Stimulated activated CD8-positive, alpha-beta memory T cell treated with anti-CD3 and anti-CD28 coated beads, Interleukin-7, amount 100 ng/mL, for 48 hours (primary cell): ENCODE measurements around the gene EPHA4.

Source experiments
- DNase-seq, 2 donors: peaks; one replicate each; pipeline ENCODE4 v3.0.0-alpha.2; 2020; ENCODE audit warnings: low read depth in 1 of 2; ENCODE audit errors: extremely low read depth in 1 of 2

Gene EPHA4

DNA sequence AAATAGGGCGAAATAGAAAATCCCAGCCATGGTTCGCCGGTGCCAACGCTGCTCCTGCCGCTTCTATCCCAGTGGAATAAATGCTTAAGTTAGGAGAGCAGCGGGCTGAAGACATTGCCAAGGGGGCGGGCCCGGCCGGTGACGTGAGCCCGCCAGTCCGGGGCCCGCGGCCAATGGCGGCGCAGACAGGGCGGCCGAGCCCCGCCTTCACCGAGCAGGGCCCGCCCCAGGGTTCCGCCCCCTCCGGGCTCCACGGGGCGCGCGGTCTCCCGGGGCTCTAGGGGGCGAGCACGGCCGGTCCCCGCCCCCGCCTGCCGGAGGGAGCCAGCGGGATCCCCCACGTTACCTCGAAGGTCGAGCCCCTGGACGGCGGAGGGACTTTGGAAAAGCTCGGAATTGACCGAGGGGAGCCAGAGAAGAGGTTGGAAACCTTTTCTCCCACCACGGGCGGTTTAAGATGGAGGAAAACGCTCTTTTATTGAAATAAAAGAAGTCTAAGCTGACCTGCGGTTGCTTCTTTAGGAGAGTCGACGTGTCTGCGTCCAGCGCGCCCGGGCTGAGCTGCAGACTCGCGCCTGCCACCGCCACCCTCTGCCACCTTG lies at the start of gene EPHA4:
TSS of gene EPHA4 (minus strand) at position 86 of the 602 bp plus-strand sequence. CDS start at position 30, 56 bp downstream.
- DNase-seq: peak; percentile 50 to 57

DNA sequence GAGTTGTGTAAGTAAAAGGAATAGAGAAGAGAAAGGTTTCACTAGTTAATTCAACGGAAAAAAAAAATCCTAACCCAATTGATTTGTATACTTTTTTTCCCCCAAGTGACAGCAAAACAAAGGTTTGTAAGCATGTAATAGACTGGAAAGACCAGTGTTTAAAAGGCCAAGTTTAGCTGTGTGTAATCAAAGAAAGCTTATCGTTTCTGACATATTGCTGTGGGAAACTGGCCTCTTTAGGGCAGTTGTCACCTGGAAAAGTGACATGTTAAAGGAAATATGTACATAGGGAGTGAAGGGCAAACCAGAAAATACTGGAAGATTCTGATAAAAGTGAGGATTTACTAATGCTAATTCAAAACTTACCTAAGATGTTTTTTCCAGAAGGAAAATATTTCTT lies 45.9 kb upstream of the EPHA4 start:
- DNase-seq: no peak

DNA sequence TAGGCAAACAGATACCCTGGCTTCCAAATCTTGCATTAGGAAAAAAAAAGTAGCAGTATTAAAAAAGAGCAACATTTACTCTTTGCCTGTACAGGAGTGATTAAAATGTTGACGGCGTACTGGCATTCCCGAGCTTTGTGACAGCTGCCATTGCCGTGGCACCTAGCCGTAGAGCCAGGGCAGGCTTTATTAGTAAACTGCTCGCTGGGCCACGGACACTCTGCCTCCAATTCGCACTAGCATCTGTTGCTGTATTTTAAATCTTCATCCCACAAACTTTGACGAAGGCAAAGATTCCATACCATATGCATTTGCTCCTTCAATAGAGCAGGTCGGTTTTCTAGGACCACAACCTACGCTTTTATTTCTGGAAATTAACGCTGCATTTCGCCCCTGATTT lies 44.5 kb upstream of the EPHA4 start:
- DNase-seq: no peak

DNA sequence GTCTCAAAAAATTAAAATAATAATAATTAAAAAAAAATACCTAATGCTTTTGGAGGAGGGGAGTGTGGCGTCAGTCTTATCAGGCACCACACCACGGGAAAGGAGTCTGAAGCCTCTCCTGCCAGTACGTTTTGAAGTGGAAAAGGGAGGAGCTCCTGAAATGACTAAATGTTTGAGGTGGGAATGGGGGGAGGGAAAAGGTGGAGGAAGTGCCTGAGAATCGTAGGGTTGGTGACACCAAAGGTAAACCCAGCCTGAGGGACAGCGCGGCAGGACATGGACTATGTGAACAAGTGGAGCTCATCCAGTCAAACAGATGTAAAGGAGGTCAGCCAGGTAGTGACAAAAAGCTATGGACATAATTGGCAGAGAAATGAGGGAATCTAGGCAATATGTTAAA lies 42.2 kb upstream of the EPHA4 start:
- no peak for DNase-seq

DNA sequence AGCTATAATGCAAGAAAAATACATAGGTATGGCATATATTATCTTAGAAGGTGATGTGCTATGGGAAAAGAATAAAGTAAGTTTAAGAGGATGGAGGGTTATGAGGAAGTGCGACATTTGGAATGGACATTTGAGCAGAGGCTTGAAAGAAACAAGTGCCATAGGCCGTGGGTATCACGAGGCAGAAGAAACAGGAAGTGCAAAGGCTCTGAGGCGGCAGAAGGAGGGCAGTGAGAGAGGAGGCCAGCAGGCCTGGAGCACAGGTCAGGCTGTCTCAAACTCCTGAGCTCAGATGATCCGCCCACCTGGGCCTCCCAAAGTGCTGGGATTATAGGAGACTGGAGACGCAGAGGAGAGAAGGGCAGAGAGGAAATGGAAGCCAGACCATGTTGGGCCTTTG lies 40.7 kb upstream of the EPHA4 start:
- no peak for DNase-seq

DNA sequence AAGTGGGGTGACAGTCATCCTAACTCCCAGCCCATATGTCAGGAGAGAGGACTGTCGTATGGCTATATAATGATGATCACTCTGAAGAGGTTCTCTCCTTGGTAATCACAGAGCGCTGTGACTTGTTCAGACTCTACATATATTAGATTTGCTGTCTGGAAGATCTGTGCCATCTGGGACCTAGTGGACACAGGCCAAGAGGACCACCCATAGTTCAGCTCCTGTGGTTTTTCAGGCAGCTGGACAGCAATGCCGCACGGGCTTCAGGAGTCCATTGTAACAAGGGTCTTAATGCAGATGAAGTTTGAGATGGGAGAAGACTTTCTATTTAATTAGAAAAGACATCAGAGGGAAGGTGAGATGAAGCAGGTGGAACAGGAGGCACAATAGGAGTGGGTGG lies 40.1 kb upstream of the EPHA4 start:
- no peak for DNase-seq

DNA sequence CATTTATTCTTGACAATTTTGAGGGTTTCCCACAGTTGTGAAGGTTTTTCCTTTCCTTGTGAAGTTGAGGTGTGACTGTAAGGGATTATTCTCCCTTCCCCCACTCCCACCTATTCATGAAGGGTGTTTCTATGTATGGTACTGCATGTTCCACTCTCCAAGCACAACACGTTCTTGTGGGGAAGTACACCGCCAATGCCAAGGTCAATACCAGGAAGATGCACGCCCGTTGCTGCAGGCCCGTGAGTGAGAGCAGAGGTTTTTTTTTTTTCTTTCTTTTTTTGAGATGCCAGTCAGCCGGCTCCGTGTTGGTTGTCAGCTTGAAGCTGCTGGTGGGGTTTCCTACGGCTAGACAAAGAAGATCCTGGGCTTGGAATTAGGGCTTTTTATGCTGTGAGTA lies 38.6 kb upstream of the EPHA4 start:
- DNase-seq: no peak

DNA sequence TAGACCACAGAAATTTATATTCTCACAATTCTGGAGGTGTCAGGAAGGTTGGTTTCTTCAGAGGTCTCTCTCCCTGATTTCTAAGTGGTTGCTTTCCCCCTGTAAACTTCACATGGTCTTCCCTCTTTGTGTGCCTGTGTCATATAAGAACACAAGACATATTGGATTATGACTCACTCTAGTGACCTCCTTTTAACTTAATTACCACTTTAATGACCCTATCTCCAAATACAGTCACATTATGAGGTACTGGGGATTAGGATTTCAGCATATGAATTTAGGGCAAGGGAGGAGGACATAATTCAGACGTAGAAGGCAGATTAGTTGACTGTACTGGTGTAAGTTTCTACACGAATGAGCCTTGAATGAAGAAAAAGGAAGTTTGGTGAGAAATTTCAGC lies 38.2 kb upstream of the EPHA4 start:
- no peak for DNase-seq

DNA sequence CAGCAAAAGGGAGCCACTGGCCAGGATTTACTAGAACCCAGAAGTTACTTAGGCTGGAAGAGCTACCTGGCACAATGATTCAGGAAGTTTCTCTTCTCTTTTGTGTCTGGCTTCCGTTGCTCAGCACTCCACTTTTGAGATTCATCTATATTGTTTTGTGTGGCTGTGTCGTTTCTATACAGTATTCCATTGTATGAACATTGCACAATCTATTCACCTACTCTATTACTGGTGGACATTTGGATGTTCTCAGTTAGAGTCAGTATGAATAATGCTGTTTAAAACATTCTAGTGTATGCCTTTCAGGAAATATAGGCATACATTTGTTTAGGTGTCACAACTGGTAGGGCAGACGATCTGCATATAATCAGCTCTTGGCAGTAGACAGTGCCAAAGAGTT lies 36.3 kb upstream of the EPHA4 start:
- no peak for DNase-seq

DNA sequence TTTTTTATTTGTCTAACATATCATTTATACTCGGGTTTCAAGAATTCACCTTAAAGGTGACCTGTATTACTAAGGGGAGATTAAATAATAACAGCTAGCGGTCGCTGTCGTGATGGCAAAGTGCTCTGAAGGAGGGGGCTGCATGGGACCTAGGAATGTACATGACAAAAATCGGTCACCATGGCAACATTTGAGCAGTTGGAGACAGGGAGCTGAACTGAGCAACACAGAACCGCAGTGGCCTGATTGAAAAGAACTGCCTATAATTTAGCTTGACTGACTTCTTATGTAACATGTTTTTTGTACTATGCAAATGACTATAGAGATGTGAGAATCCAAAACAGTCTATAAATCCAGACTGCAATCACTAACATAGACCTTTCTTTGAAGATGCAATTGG lies 34.3 kb upstream of the EPHA4 start:
- DNase-seq: no peak

DNA sequence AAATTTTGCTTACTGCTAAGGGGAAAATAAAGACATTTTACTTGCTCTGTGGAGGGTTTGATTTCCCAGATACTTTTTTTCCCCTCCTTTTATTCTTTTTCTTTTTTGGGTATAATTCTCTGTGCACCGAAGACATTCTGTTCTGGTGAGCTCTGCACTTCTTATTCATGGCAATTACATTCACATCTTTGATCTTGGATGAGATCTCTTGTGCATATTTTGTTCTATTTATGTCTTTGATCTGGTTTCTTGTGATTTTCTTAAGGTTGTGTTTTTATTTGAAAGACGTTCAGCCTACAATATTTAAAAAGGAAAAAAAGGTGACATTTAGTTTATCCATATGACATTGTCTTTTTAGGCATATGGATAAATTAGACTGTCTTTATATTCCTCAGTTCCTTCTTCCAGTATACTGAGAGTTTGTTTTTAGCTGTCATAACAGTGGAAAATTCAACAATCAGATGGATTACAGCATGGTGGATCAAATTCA lies 33.7 kb upstream of the EPHA4 start:
- no peak for DNase-seq

DNA sequence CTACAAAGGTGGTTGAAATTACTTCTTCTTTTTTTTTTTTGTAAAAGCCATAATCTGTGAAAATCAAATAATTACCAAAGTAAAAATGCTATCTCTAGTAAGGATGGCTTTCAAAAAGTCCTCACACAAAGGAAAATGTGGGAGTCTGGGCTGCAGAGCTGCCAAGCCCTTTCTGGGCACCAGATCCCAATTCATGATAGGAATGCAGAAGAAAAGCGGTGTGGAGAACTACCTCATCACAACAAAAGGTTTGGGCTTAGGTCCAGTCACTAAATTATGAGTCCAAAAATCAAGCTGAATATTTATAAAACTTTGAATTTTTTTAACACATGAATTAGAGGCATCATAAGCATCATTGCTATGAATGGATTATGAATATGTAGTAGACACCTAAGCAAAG lies 30.8 kb upstream of the EPHA4 start:
- DNase-seq: no peak

DNA sequence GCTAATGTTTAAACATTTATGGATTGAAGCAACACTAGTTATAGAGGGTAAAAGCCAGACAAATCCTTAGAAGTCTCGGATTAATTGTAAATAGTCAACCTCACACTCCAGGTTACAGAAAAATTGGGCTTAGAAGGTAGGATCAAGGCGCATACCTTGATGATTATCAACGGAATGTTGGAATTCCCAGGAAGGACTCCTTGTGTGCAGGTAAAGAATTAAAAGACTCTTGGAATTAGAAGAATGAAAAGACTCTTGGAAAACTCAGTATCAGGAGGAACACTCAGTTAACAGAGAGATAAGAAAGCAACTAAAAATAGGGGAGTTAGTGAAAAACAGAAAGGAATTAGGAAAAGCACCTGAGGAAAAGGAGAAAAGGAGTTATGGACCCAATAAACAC lies 29.3 kb upstream of the EPHA4 start:
- DNase-seq: no peak

DNA sequence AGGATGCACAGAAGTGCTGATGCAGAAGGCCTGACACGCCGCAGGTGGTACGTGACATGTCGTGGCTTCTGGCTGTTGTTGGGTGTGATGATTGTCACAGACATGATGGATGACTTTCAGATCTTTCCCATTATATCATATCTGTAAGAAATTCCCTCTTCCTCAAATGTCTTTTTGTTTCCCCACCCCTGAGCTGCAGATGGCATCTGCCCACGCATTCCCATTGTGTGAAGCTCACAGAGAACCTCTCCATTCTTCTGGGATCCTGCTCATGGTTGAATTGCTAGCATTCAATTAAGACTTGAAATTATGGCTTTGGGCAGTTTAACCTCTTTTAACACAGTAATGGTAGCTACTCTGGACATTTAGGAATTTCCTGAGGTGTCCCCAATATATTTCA lies 28.3 kb upstream of the EPHA4 start:
- DNase-seq: no peak

DNA sequence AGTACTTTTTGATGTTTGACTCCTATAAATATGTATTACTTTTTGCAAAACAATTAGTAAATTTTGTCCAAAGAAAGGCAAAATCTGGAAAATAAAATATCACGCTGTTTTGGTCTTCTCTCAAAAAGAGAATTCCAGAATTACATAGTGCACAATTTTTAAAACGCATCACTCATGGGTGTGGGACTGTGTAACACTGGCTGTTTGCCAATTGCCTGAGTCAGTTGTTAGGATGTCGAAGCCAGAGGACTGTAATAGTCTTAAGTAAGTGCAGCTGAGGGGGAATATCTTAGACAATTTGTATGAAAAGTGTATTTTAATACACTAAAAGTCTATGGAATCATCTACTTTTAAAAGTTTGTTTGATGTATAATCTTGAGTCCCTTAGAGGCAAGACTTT lies 24.1 kb upstream of the EPHA4 start:
- no peak for DNase-seq

DNA sequence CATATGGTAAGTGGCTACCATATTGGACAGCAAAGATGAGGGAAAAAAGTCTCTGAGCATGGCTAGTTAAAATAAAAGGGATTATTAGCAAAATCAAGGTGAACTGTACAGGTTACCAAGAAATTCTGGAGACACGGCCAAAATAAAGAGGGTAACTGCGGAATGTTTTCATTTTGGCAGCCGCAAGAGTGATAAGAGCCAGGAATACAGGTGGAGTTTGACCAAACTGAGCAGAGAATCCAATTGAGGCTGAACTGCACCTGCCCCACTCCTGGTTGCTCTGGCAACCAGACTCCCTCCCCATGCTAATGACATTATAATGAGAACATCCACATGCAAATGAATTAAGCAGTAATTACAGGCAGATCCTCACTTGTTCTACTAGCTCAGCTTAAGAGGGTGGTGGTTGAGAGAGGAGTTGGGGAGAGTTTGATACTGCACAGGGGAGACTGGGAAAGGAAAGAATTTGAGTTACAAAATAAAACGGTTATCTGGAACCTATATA lies 18.8 kb upstream of the EPHA4 start:
- DNase-seq: no peak

DNA sequence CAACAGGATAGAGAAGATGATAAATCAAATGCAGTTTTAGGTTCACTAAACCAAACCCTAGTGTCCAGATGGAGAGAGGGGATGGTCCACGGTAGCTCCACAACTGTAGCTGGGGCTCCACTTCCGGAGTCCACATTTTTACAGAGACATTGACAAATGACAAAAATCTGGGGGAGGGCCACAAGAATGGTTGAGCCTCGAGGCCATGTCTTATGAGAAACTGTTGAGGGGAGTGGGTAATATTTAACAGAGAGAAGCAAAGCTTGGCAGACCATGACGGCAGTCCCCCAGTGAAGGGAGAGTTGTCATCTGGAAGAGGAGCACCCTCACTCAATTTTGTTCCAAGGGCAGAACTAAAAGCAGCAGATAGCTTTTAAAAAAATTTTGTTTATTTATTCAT lies 17.6 kb upstream of the EPHA4 start:
- DNase-seq: no peak

DNA sequence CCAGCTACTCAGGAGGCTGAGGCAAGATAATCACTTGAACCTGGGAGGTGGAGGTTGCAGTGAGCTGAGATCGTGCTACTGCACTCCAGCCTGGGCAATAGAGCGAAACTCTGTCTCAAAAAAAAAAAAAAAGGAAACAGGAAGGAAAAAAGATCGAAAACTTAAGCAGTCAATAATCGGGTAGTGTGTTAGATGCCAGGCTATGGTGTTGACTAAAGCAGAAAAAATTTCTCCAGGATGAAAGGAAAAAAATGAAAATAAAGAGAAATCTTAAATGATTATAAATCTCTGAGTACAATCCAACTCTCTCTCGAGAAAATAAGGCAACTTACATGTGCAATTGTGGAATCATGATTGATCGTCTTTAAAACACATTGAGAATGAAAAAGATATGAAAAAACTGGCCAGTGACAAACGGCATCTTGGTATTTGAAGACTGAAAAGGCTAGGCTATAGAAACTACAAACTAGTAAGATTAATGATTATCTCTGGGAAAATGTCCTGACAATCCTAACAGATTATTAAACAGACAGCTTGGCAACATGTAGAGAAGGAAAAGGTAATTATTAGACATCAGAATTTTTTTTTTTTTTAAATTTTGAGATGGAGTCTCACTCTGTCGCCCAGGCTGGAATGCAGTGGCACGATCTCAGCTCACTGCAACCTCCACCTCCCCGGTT lies 16.3 kb upstream of the EPHA4 start:
- no peak for DNase-seq

DNA sequence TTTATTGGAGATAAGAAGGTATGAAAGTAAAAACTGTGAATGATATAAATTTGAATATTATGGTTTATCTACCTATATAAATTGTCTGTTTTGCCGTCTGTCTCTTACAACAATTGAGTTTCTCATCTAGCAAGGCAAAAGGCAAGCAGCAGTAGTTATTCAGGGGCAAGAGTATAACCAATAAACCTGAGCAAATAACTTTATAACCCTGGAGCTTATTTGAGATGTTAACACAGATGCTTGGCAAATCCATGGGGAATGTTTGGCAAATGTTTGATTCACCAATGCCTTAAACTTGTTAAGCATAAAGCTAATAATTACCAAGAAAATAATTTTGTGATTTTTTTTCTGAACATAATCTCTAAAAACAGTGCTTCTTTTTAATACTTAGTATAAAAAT lies 9.9 kb upstream of the EPHA4 start:
- DNase-seq: no peak

DNA sequence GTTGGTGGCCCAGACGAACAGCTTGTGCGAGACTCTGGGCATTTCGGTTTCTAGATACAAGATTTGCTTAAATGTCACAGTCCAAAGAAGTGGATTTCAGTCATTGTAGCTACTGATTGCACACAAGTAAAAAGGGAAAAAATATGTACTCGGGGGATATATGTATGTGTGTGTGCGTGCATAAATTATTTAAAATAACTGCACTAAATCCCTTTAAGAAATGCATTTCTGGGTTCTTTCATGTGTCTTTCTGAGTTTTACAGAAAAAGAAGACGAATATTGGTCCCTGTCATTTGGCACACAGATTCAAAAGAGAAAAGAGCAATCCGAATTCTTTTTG lies 2.1 kb upstream of the EPHA4 start:
- DNase-seq: no peak

DNA sequence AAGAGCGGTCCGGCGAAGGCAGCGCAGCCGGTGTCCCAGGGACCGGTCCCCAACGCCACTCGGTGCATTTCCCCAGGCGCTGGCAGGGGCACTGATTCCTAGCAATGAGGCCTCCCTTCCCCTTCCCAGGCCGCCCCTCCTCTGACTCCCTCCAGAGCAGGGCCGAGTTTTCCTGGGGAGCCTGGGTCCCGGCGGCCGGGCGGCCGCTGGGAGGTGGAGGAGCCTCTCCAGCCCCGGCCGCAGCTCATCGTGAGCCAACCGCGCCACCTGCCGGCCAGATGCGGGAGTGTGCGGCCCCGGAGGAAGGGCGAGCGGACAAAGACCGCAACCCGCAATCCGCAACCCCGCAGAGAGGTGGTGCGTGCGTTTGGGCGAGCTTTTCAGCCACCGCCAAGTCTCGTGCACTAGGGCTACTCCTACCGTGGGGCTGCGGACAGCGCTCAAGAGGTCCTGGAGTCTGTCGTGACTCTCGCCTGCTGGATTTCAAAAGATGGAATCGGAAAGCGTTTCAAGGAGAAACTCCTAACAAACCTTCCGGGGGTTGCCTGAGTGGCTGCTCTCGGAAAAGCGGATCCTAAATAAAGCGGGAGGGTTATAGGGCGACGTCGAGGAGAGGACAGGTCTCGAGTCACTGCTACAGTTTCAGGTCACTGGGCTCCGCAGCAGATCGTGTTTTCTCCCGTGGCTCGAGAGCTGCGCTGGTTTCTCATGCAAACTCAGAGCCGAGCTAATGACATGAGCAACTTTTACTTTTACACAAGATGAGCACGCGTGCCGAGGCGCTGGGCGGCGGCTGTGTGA lies 1.5 kb upstream of the EPHA4 start:
- peak; percentile 48 to 61 for DNase-seq

DNA sequence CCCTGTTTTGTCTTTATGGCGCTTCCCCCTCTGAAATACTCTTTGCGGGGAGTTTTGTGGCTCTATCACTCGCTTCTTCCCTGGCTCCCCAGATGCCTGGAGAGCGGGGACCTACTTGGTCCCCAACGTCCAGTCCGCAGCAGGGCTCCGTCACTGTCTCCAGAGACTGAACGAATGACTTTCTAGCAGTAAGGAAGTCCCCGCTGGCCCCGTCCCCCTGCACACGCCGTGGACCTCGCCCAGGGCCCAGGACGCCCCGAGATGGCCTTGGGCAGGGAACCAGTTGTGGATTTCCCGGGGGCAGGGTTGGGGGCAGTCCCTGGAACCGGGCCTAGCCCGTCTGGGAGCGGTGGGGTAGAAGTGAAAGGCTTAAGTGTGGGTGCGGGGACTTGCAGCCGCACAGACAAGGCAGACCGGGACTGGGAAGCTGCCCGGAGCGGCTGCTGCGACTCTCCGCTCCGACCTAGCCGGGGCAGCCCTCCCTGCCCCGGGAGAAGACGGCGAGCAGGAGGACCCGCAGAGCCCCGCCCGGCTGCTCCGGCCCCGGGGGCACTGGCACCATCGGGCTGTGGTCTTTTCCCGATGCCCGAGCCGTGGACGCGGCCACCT lies 821 bp upstream of the EPHA4 start:
- no peak for DNase-seq
